ENCODE data around the gene SLC27A1. TPM values are rescaled to one million over a fixed set of nuclear protein-coding genes. Genes with fewer than 3 reads are reported as not detected.
A peak's percentile ranks its signal among the peaks of the same experiment; 100 is the strongest.
"Not testable (repeated sequence)": the region's sequence is repeated elsewhere in the genome, so short reads cannot be mapped to it uniquely, and the experiment has no call there.

The SLC27A1 gene
- total RNA-seq, 1 donor from 2014 or later, result 64.9 TPM

DNA sequence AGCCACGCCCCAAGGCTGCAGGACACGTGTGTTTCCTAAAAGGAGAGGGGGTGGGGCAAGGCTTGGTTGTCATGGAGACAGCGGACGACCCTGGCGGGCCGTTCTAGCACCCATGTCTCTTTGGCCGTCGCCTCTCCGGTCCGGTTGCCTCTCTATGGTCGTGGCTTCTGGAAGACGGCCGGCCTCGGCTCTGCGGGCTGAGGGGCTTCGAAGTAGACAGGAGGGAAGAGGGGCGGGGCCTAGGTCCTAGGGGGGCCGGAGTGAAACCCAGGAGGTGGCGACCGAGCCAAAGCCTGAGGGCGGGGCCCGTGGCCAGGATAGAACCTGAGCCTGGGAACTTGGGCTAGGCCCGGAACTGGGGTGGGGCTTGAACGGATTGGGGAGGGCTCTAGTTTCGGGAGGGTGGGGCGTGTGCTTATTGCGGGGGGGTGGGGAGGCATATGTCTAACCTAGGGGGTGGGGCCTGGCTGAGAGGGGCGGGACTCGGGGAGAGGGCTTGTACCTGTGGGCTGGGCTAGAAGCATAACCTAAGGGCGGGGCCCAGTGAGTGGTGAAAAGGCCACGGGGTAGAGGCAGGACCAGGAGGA lies 750 bp upstream of the SLC27A1 start:
- DNase-seq (ENCODE audit: low spot score in 2 of 2), result peak; percentile 89 to 98
- H3K4me1 ChIP-seq, result peaks cover 13 to 15% of the 10 kb centered on the region in 2 donors
- peak overlapping the region; percentile 80 to 91 for H3K27ac ChIP-seq
- H3K27me3 ChIP-seq, result no peaks in the 10 kb centered on the region
- H3K9me3 ChIP-seq, result no peaks in the 10 kb centered on the region
- no peaks in the 10 kb centered on the region for H3K36me3 ChIP-seq
- TF ChIP-seq, protein P1, sequence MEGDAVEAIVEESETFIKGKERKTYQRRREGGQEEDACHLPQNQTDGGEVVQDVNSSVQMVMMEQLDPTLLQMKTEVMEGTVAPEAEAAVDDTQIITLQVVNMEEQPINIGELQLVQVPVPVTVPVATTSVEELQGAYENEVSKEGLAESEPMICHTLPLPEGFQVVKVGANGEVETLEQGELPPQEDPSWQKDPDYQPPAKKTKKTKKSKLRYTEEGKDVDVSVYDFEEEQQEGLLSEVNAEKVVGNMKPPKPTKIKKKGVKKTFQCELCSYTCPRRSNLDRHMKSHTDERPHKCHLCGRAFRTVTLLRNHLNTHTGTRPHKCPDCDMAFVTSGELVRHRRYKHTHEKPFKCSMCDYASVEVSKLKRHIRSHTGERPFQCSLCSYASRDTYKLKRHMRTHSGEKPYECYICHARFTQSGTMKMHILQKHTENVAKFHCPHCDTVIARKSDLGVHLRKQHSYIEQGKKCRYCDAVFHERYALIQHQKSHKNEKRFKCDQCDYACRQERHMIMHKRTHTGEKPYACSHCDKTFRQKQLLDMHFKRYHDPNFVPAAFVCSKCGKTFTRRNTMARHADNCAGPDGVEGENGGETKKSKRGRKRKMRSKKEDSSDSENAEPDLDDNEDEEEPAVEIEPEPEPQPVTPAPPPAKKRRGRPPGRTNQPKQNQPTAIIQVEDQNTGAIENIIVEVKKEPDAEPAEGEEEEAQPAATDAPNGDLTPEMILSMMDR (IDR thresholded peaks at IDR 0.05), result no peak
- intact Hi-C loops (cut with DNase I), result loop anchor here (1.0 to 10.0 kb wide), 9 partner anchors 42 to 392 kb away; partner anchors contain the start of genes BABAM1, COLGALT1, GTPBP3 and HAUS8
- peak overlapping the region; percentile 87 to 89 for H3K4me3 ChIP-seq

DNA sequence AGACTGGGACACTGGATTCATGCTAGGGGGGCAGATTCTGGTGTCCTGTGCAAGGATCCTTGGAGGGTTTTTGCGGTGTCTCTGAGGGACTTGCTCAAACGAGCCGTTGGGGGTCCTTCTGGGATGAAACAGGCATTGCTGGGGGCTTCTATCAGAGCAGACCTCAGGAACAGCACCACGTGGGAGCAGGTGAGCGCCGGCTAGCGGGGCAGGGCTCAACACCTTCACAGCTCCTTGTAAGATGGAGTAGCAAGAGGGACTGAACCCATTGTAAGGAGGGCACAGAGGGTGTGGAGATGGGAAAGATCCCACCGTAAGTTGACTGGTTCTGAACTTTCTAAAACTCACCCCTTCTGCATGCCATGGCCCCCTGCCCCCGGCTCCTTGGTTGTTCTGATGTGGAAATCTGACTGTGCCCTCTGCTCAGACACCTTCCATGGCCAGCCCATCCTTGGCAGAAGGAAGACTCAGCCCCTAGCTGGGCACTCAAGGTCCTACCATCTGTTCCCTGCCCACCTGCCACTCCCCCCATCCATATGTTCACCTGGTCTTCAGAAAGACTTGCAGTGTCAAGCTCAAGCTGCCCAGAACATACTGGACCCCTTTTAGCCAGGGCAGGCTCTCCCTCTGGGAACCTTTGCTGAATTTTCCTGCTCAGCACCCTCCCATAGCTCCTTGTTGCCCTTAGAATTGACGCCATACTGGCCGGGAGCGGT lies 1.2 kb downstream of the SLC27A1 start:
- no peaks in the 10 kb centered on the region for H3K27me3 ChIP-seq
- H3K9me3 ChIP-seq, result no peaks in the 10 kb centered on the region
- H3K4me3 ChIP-seq, result peak overlapping the region; percentile 87 to 89
- H3K4me1 ChIP-seq, result peaks cover 13 to 24% of the 10 kb centered on the region in 2 donors
- TF ChIP-seq, protein P1 (IDR thresholded peaks at IDR 0.05), result no peak
- DNase-seq (ENCODE audit: low spot score in 2 of 2), result no peak
- peak overlapping the region in 1 of 2 donors; percentile 91 for H3K27ac ChIP-seq
- H3K36me3 ChIP-seq, result no peaks in the 10 kb centered on the region
- intact Hi-C loops (cut with DNase I), result loop anchor here (2.0 to 5.0 kb wide), 2 partner anchors 51 to 394 kb away; partner anchors contain the start of genes HAUS8, MVB12A and MYO9B

DNA sequence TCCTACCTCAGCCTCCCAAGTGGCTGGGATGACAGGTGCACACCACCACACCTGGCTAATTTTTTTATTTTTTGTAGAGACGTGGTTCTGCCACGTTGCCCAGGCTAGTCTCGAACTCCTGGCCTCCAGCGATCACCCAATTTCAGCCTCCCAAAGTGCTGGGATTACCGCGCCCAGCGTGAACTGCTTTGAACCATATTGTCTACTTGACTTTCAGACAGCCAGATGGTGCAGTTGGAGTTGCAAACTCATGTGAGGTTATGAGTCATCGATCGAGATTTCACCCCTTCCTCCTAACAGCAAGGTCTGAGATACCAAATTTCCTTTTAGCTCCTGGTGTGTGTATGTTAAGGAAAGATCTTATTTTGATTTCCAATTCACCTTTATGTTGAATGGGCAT lies 2.7 kb downstream of the SLC27A1 start:
- no peaks in the 10 kb centered on the region for H3K36me3 ChIP-seq
- intact Hi-C loops (cut with DNase I), result loop anchor here (5.0 kb wide), 1 partner anchor 396 kb away; the partner anchor contains the start of genes HAUS8 and MYO9B
- H3K4me3 ChIP-seq, result no peak overlapping the region
- no peak overlapping the region for H3K27ac ChIP-seq
- DNase-seq (ENCODE audit: low spot score in 2 of 2), result no peak
- TF ChIP-seq, protein P1 (IDR thresholded peaks at IDR 0.05), result no peak
- H3K27me3 ChIP-seq, result no peaks in the 10 kb centered on the region
- H3K9me3 ChIP-seq, result no peaks in the 10 kb centered on the region
- H3K4me1 ChIP-seq, result peaks cover 13 to 24% of the 10 kb centered on the region in 2 donors

DNA sequence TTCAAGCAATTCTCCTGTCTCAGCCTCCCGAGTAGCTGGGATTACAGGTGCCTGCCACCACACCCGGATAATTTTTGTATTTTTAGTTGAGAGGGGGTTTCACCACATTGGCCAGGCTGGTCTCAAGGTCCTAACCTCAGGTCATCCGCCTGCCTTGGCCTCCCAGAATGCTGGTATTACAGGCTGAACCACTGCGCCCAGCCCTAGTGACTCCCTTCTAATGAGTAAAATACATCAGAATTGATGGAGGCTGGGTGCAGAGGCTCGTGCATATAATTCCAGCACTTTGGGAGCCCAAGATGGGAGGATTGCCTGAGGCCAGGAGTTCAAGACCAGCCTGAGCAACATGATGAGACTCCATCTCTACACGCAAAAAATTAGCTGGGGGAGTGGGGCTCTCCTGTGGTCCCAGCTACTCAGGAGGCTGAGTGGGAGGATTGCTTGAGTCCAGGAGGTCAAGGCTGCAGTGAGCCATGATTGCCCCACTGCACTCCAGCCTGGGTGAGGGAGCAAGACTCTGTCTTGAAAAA lies 4.8 kb downstream of the SLC27A1 start:
- Histone ChIP-seq H3K4me1 (peaks cover 0 to 15% of the 10 kb centered on the region in 2 donors), H3K27ac (peak overlapping the region; percentile 22 to 71)
- intact Hi-C loops (cut with DNase I); H3K36me3 ChIP-seq; H3K4me3 ChIP-seq; DNase-seq (ENCODE audit: low spot score in 2 of 2); H3K27me3 ChIP-seq; H3K9me3 ChIP-seq: not testable (repeated sequence)

DNA sequence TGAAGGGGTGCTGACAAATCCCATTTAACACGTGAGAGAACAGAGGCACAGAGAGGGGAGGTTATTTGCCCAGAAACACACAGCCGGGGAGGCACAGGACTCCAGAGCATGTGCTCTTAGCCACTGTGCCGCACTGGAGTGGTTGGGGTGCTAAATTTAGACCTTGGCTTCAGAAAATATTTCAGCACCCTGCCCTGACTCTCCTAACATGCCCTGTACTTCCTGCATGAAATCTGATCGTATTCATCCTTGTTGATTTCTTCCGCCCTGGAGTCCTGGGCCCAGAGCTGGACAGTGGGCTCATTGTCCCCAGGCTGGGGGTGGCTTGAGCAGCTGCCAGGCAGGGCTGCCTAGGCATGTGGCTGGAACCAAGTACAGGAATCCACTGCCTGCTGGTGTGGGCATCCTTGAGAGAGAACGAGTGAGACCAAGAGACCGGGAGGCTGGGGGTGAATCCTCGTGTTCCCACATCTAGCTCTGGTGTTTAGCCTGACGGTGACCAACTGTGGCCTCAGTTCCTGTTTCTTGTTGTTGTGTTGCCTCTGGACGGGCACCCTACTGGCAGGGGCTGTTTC lies 5.3 kb downstream of the SLC27A1 start:
- Histone ChIP-seq H3K27ac (peak overlapping the region; percentile 22 to 71), H3K36me3 (no peaks in the 10 kb centered on the region), H3K4me1 (peaks cover 0 to 15% of the 10 kb centered on the region in 2 donors), H3K9me3 (no peaks in the 10 kb centered on the region), H3K4me3 (no peak overlapping the region), H3K27me3 (no peaks in the 10 kb centered on the region)
- intact Hi-C loops (cut with DNase I), result no loop called here
- no peak for DNase-seq (ENCODE audit: low spot score in 2 of 2)
- TF ChIP-seq, protein P1 (IDR thresholded peaks at IDR 0.05), result no peak

Measured in ascending aorta (tissue), 2 donors.